Mesangial cell (primary cell): ENCODE data around the gene JARID2. TPM values are rescaled to one million over a fixed set of nuclear protein-coding genes. Genes with fewer than 3 reads are reported as not detected.

ENCODE experiments used
- total RNA-seq: library from RNA; depleted of rRNA; stranded (reverse); fragments of >200 nt; gene quantifications from 2 replicates; pipeline ENCODE4 v1.2.3, GENCODE V29; 2015

The JARID2 gene
- total RNA-seq: 7.5 and 8.5 TPM in 2 replicates

GRCh38 chr6:15245361-15246216 lies at the start of gene JARID2:
Gene JARID2 (plus strand): TSS chr6:15246069. CDS start chr6:15246540, 471 bp downstream.

